ENCODE measurements around the gene NRP2.

DNA sequence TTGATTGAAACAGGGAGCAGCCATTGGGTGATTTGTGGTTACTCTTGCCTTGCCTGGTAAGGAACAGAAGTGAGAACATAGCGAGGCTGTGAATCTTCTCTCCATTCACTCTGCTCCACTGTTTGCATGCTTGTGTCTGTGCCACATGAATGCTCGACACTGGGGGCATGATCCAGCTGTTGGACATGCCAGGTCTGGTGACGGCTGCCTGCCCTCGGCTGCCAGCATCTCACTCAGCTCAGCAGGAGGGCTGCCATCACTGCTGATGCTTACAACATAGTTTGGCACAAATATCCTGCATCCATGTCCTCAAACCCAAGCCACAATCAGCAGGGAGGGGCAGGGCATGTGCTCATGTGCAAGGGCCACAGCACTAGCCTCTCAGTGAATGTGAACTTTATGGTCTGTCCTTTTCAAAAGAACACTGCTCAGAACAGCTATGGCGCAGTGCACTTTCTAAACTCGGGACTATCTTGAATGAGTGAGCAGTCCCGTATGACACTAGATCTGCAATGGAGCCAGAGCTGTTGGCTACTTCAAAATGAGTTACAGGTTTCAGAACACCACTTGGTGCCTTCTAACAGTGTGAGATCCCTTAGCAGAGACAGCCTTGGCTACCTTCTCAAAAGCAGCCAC lies 126.3 kb downstream of the NRP2 start:
- TF ChIP-seq, protein P1, sequence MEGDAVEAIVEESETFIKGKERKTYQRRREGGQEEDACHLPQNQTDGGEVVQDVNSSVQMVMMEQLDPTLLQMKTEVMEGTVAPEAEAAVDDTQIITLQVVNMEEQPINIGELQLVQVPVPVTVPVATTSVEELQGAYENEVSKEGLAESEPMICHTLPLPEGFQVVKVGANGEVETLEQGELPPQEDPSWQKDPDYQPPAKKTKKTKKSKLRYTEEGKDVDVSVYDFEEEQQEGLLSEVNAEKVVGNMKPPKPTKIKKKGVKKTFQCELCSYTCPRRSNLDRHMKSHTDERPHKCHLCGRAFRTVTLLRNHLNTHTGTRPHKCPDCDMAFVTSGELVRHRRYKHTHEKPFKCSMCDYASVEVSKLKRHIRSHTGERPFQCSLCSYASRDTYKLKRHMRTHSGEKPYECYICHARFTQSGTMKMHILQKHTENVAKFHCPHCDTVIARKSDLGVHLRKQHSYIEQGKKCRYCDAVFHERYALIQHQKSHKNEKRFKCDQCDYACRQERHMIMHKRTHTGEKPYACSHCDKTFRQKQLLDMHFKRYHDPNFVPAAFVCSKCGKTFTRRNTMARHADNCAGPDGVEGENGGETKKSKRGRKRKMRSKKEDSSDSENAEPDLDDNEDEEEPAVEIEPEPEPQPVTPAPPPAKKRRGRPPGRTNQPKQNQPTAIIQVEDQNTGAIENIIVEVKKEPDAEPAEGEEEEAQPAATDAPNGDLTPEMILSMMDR (conservative IDR thresholded peaks at IDR 0.05): no peak
- no peak for TF ChIP-seq EZH2 (IDR thresholded peaks at IDR 0.05; ENCODE audit: low read depth)

Measured in PC-9 (cell line).